H1 (cell line): ENCODE measurements around the gene TATDN2. TPM values are rescaled to one million over a fixed set of nuclear protein-coding genes. Genes with fewer than 3 reads are reported as not detected.
A peak's percentile ranks its signal among the peaks of the same experiment; 100 is the strongest.

Experiments used
- CTCF ChIA-PET: fragments of 300-600 bp; sonication (Branson Sonifier 250); formaldehyde crosslinking; loops from one replicate; lab custom pipeline; 2021; ENCODE audit not compliant: partially characterized antibody; lab: Charles Lee
- POLR2A ChIA-PET: fragments of 300-600 bp; sonication (Branson Sonifier 250); formaldehyde crosslinking; loops from one replicate; lab custom pipeline; 2021; ENCODE audit warnings: inconsistent platforms; ENCODE audit not compliant: partially characterized antibody; lab: Charles Lee
- DNase-seq, 2 experiments: peaks; one replicate each; pipeline versions ENCODE4 v3.0.0 to v3.0.0-alpha.2; 2010 to 2022; ENCODE audit warnings: low spot score in 2 of 2, low read depth in 1 of 2, mixed read lengths in 1 of 2
- FAIRE-seq: peaks from 2 replicates; lab custom pipeline; 2011; peaks lifted over from hg19 to GRCh38; lab: Jason Lieb, UNC
- H2AFZ ChIP-seq: 2 replicates; pipeline ENCODE4 v1.8.1; 2012; ENCODE audit warnings: low read length, inconsistent platforms
- H2AK5ac ChIP-seq: 2 replicates; pipeline ENCODE4 v1.6.1; 2013; ENCODE audit warnings: low read depth, low read length
- H2BK120ac ChIP-seq: replicated peaks from 2 replicates; pipeline ENCODE3; 2013; ENCODE audit warnings: low read depth, low read length, inconsistent platforms
- H2BK12ac ChIP-seq: 2 replicates; pipeline ENCODE4 v1.6.1; 2013; ENCODE audit warnings: low read depth, low read length
- H2BK15ac ChIP-seq: 2 replicates; pipeline ENCODE4 v1.6.1; 2013; ENCODE audit warnings: low read length
- H2BK20ac ChIP-seq: 2 replicates; pipeline ENCODE4 v1.6.1; 2013; ENCODE audit warnings: low read length
- H2BK5ac ChIP-seq: 2 replicates; pipeline ENCODE4 v1.6.1; 2013; ENCODE audit warnings: low read depth, low read length
- H3K14ac ChIP-seq: 2 replicates; pipeline ENCODE4 v1.6.1; 2013; ENCODE audit warnings: inconsistent platforms; ENCODE audit not compliant: insufficient read length
- H3K18ac ChIP-seq: 2 replicates; pipeline ENCODE4 v1.6.1; 2013; ENCODE audit warnings: low read length; ENCODE audit errors: extremely low read depth
- H3K23ac ChIP-seq: 2 replicates; pipeline ENCODE4 v1.6.1; 2013; ENCODE audit warnings: inconsistent platforms; ENCODE audit not compliant: insufficient read length
- H3K23me2 ChIP-seq: 2 replicates; pipeline ENCODE4 v1.6.1; 2013; ENCODE audit warnings: low read depth, low read length
- H3K27ac ChIP-seq: 2 replicates; pipeline ENCODE4 v1.6.1; 2011; ENCODE audit warnings: low read depth, low read length, inconsistent platforms
- H3K27me3 ChIP-seq, 4 experiments: replicated peaks in 1 of 4; 1 replicate in 1 of 4; 2 replicates in 3 of 4; pipeline versions ENCODE4 v1.6.1 to v1.8.1; 2011 to 2013; ENCODE audit warnings: low read length in 3 of 4, mild to moderate bottlenecking in 3 of 4, inconsistent platforms in 2 of 4, mixed read lengths in 2 of 4, moderate library complexity in 1 of 4; ENCODE audit not compliant: control insufficient read depth in 3 of 4, insufficient read depth in 3 of 4; ENCODE audit errors: extremely low read depth in 1 of 4
- H3K36me3 ChIP-seq, 4 experiments: 2 replicates each; pipeline versions ENCODE4 v1.6.1 to v1.8.1; 2011 to 2013; ENCODE audit warnings: mild to moderate bottlenecking in 4 of 4, low read length in 3 of 4, moderate library complexity in 2 of 4, control low read depth in 1 of 4, inconsistent platforms in 1 of 4; ENCODE audit not compliant: insufficient read depth in 4 of 4, control insufficient read depth in 2 of 4
- H3K4ac ChIP-seq: replicated peaks from 2 replicates; pipeline ENCODE3; 2013; ENCODE audit warnings: low read length, low read depth, mixed read lengths, inconsistent platforms; ENCODE audit not compliant: insufficient read length
- H3K4me1 ChIP-seq, 4 experiments: replicated peaks in 1 of 4; 1 replicate in 1 of 4; 2 replicates in 3 of 4; pipeline versions ENCODE4 v1.6.1 to v1.8.1; 2011 to 2013; ENCODE audit warnings: low read length in 3 of 4, inconsistent platforms in 2 of 4, mixed read lengths in 1 of 4; ENCODE audit not compliant: insufficient read depth in 4 of 4, control insufficient read depth in 3 of 4
- H3K4me2 ChIP-seq, 2 experiments: 2 replicates each; pipeline versions ENCODE4 v1.6.1 to v1.8.1; 2011 to 2013; ENCODE audit warnings: low read depth in 2 of 2, low read length in 2 of 2, control low read depth in 1 of 2, inconsistent platforms in 1 of 2, mild to moderate bottlenecking in 1 of 2; ENCODE audit not compliant: insufficient read depth in 1 of 2
- H3K4me3 ChIP-seq, 4 experiments: fragments of 200-600, 300-600 bp in 1 of 4; sonication (generic), shearing (Covaris generic), sonication (Bioruptor Twin) in 1 of 4; 2 replicates each; pipeline versions ENCODE4 v1.5.1 to v1.8.1; 2011 to 2016; ENCODE audit warnings: low read length in 4 of 4, low read depth in 3 of 4, control low read depth in 2 of 4, inconsistent platforms in 2 of 4, mild to moderate bottlenecking in 2 of 4, mixed read lengths in 1 of 4, moderate library complexity in 1 of 4; ENCODE audit not compliant: insufficient read depth in 2 of 4; ENCODE audit errors: extremely low read depth in 1 of 4
- H3K56ac ChIP-seq: replicated peaks from 2 replicates; pipeline ENCODE3; 2013; ENCODE audit warnings: low read depth, mild to moderate bottlenecking, mixed read lengths, low read length, inconsistent platforms; ENCODE audit not compliant: insufficient read length
- H3K79me1 ChIP-seq: 2 replicates; pipeline ENCODE4 v1.6.1; 2013; ENCODE audit warnings: low read depth, low read length, control low read depth
- H3K79me2 ChIP-seq, 2 experiments: 2 replicates each; pipeline versions ENCODE4 v1.6.1 to v1.8.1; 2012 to 2013; ENCODE audit warnings: low read length in 2 of 2, mild to moderate bottlenecking in 2 of 2, inconsistent platforms in 1 of 2; ENCODE audit not compliant: insufficient read depth in 2 of 2, control insufficient read depth in 1 of 2
- H3K9ac ChIP-seq, 4 experiments: replicated peaks in 1 of 4; 1 replicate in 1 of 4; 2 replicates in 3 of 4; pipeline versions ENCODE4 v1.6.1 to v1.8.1; 2011 to 2013; ENCODE audit warnings: low read depth in 3 of 4, low read length in 3 of 4, control low read depth in 2 of 4, mild to moderate bottlenecking in 2 of 4, moderate library complexity in 2 of 4, inconsistent platforms in 1 of 4; ENCODE audit errors: extremely low read depth in 1 of 4
- H3K9me3 ChIP-seq, 2 experiments: 2 replicates each; pipeline versions ENCODE4 v1.6.1 to v1.8.1; 2012 to 2013; ENCODE audit warnings: mild to moderate bottlenecking in 2 of 2, moderate library complexity in 2 of 2, control low read depth in 1 of 2, inconsistent platforms in 1 of 2, low read depth in 1 of 2, low read length in 1 of 2, mixed read lengths in 1 of 2; ENCODE audit not compliant: insufficient read depth in 2 of 2
- H4K20me1 ChIP-seq, 2 experiments: replicated peaks in 1 of 2; 2 replicates each; pipeline versions ENCODE3 to v1.8.1; 2011 to 2013; ENCODE audit warnings: inconsistent platforms in 2 of 2, low read length in 2 of 2, mild to moderate bottlenecking in 1 of 2; ENCODE audit not compliant: insufficient read depth in 2 of 2, control insufficient read depth in 1 of 2
- H4K5ac ChIP-seq: 2 replicates; pipeline ENCODE4 v1.6.1; 2013; ENCODE audit warnings: low read length, low read depth, mixed read lengths, inconsistent platforms; ENCODE audit not compliant: insufficient read length
- H4K8ac ChIP-seq: 2 replicates; pipeline ENCODE4 v1.8.0; 2013; ENCODE audit warnings: mild to moderate bottlenecking, moderate library complexity, low read length, inconsistent platforms; ENCODE audit not compliant: insufficient read depth; ENCODE audit errors: extremely low read depth
- H4K91ac ChIP-seq: replicated peaks from 2 replicates; pipeline ENCODE3; 2013; ENCODE audit warnings: low read length, mixed read lengths, inconsistent platforms; ENCODE audit not compliant: insufficient read length
- BCL11A ChIP-seq, 2 experiments: IDR thresholded peaks; one replicate each; pipeline ENCODE4 v1.6.1; 2011; ENCODE audit warnings: low read depth in 2 of 2, low read length in 2 of 2, mild to moderate bottlenecking in 2 of 2
- E2F6 ChIP-seq: IDR thresholded peaks from 2 replicates; pipeline ENCODE4 v1.6.1; 2012; ENCODE audit warnings: inconsistent platforms
- EZH2 ChIP-seq: fragments of 200-600 bp; sonication (generic); IDR thresholded peaks from 2 replicates; pipeline ENCODE4 v1.7.1; 2012; ENCODE audit warnings: low read depth, mild to moderate bottlenecking, moderate library complexity, low read length, inconsistent platforms; ENCODE audit not compliant: severe bottlenecking
- KDM5A ChIP-seq: fragments of 200-600 bp; IDR thresholded peaks from 2 replicates; pipeline ENCODE4 v1.7.1; 2012; ENCODE audit warnings: mild to moderate bottlenecking, low read length, inconsistent platforms, mixed read lengths
- RAD21 ChIP-seq, 2 experiments: IDR thresholded peaks in 1 of 2; conservative IDR thresholded peaks in 1 of 2; 2 replicates each; pipeline ENCODE4 v1.6.1; 2011; ENCODE audit warnings: low read depth in 2 of 2, low read length in 2 of 2, improper control_type of control experiment in 1 of 2, inconsistent platforms in 1 of 2, mild to moderate bottlenecking in 1 of 2, moderate library complexity in 1 of 2
- SP4 ChIP-seq: IDR thresholded peaks from 2 replicates; pipeline ENCODE4 v1.6.1; 2012; ENCODE audit warnings: low read length, inconsistent platforms
- WGBS, 2 experiments: shearing (Covaris generic) in 1 of 2; methylation state at CpG; one replicate each; pipeline versions ENCODE4 v1.1.6 to v1.1.7; 2013 to 2015; ENCODE audit warnings: low lambda C conversion rate in 2 of 2, mixed read lengths in 2 of 2, inconsistent platforms in 1 of 2, low coverage in 1 of 2, missing lambda C conversion rate in 1 of 2; ENCODE audit not compliant: insufficient replicate concordance in 2 of 2, insufficient coverage in 1 of 2, insufficient read length in 1 of 2; ENCODE audit errors: extremely low coverage in 1 of 2, missing lambda C conversion rate in 1 of 2; 5-methylcytosine and 5-hydroxymethylcytosine counted together
- polyA plus RNA-seq, 7 experiments: library from polyadenylated mRNA; depleted of rRNA in 3 of 7; stranded (reverse) in 5 of 7; unstranded in 2 of 7; fragments of >200 nt in 5 of 7; fragments of 200-250 nt in 2 of 7; gene quantifications; 1 replicate in 5 of 7; 2 replicates in 1 of 7; 4 replicates in 1 of 7; pipeline versions ENCODE4 v1.2.1 to v1.2.3, GENCODE V29; 2011 to 2013; ENCODE audit warnings: missing spikeins in 2 of 7, mixed read lengths in 2 of 7
- total RNA-seq: library from RNA; stranded (reverse); fragmentation: NEBNext Ultra II Directional; extraction: Animal tissue kit (Norgen Biotek cat#: 25700); gene quantifications from 2 replicates; pipeline ENCODE4 v1.2.1, GENCODE V29; 2021
- TF ChIP-seq, protein P1 (sequence below), 3 experiments: IDR thresholded peaks; 1 replicate in 2 of 3; 2 replicates in 1 of 3; pipeline versions ENCODE4 v1.5.1 to v1.6.1; 2011; ENCODE audit warnings: low read length in 3 of 3, mild to moderate bottlenecking in 3 of 3, inconsistent platforms in 2 of 3, low read depth in 1 of 3, moderate library complexity in 1 of 3; ENCODE audit not compliant: insufficient read depth in 1 of 3; ENCODE audit errors: control extremely low read depth in 1 of 3
- TF ChIP-seq, protein P2 (sequence below): IDR thresholded peaks from 2 replicates; pipeline ENCODE4 v1.6.1; 2012; ENCODE audit warnings: low read length, inconsistent platforms

The TATDN2 gene
- total and polyA plus RNA-seq, 2 of the 8 experiments (the other 6 are each of a cell fraction or from before 2014, with no cell fraction given), result 12.1 to 34.8 TPM

DNA sequence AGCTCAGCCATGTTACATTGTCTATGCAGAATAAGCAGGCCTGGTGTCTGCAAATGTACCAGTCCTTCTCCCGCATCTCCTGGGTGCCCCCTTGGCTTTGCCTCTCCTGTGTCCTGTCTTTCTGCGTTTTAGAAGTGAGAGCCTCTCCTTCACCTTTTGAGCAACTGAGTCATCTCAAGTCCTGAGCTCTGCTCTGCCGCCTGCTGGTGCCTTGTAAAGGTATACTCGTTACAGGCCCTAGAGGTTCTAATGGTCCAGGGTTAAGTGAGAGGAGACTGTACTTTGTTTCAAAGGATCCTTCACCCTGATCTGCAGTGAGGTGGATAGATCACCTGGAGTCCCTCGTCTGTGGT lies 31.9 kb downstream of the TATDN2 start:
- H2BK120ac ChIP-seq, result no peak overlapping the region
- no peak overlapping the region for H3K18ac ChIP-seq
- no peak overlapping the region for H3K27ac ChIP-seq
- H2AFZ ChIP-seq, result no peak overlapping the region
- no peak overlapping the region; the same call in 1 of the 2 replicates for H4K8ac ChIP-seq
- H3K23me2 ChIP-seq, result no peaks in the 10 kb centered on the region
- H3K79me2 ChIP-seq, result peaks cover 0 to 2% of the 10 kb centered on the region in 2 experiments; a peak in 1 of 4 replicates
- H3K14ac ChIP-seq, result no peak overlapping the region
- H2BK15ac ChIP-seq, result no peak overlapping the region
- H3K4me2 ChIP-seq, result no peak overlapping the region
- WGBS, 2 experiments, result 78% methylated on average over 5 of the region's 5 CpGs; no CpG with 5 or more reads in 1 of the 2 experiments
- H3K9ac ChIP-seq, result no peak overlapping the region
- no peak overlapping the region for H3K56ac ChIP-seq
- H3K9me3 ChIP-seq, result no peaks in the 10 kb centered on the region
- no peak overlapping the region for H4K5ac ChIP-seq
- peaks cover 3% of the 10 kb centered on the region; the same call in 1 of the 2 replicates for H3K79me1 ChIP-seq
- no peak overlapping the region for H2AK5ac ChIP-seq
- peaks cover 0 to 32% (median 21%) of the 10 kb centered on the region in 4 experiments for H3K36me3 ChIP-seq
- H4K91ac ChIP-seq, result no peak overlapping the region
- FAIRE-seq (no peak), DNase-seq (no peak)
- H3K4me1 ChIP-seq, result no peaks in the 10 kb centered on the region
- CTCF ChIA-PET, result interaction anchor here (0.6 to 2.1 kb wide), 11 partner anchors 9 to 581 kb away, joined by 3 to 7 read pairs (median 4); partner anchors contain the start of gene TATDN2
- no peak overlapping the region for H3K4ac ChIP-seq
- no peak overlapping the region for H2BK12ac ChIP-seq
- no peaks in the 10 kb centered on the region for H3K27me3 ChIP-seq
- POLR2A ChIA-PET, result interaction anchor here (0.5 to 1.4 kb wide), 3 partner anchors 10 to 226 kb away, joined by 3 read pairs; partner anchors contain the start of gene TATDN2
- H2BK20ac ChIP-seq, result no peak overlapping the region
- H3K23ac ChIP-seq, result no peak overlapping the region
- H2BK5ac ChIP-seq, result no peak overlapping the region
- H4K20me1 ChIP-seq, result peaks cover 0 to 10% of the 10 kb centered on the region in 2 experiments
- no peak overlapping the region for H3K4me3 ChIP-seq
- peak; percentile 25 to 48; a peak in 3 of 4 replicates for TF ChIP-seq RAD21 (IDR thresholded peaks at IDR 0.05 in 1 of 2, conservative IDR thresholded peaks at IDR 0.05 in 1 of 2; ENCODE audit: low read depth in 2 of 2, low read length in 2 of 2)
- no peak for TF ChIP-seq BCL11A (IDR thresholded peaks at IDR 0.05; ENCODE audit: low read depth in 2 of 2, low read length in 2 of 2)
- TF ChIP-seq, protein P1, sequence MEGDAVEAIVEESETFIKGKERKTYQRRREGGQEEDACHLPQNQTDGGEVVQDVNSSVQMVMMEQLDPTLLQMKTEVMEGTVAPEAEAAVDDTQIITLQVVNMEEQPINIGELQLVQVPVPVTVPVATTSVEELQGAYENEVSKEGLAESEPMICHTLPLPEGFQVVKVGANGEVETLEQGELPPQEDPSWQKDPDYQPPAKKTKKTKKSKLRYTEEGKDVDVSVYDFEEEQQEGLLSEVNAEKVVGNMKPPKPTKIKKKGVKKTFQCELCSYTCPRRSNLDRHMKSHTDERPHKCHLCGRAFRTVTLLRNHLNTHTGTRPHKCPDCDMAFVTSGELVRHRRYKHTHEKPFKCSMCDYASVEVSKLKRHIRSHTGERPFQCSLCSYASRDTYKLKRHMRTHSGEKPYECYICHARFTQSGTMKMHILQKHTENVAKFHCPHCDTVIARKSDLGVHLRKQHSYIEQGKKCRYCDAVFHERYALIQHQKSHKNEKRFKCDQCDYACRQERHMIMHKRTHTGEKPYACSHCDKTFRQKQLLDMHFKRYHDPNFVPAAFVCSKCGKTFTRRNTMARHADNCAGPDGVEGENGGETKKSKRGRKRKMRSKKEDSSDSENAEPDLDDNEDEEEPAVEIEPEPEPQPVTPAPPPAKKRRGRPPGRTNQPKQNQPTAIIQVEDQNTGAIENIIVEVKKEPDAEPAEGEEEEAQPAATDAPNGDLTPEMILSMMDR (IDR thresholded peaks at IDR 0.05; ENCODE audit: control extremely low read depth in 1 of 3, insufficient read depth in 1 of 3, low read depth in 1 of 3, low read length in 3 of 3), result peak; percentile 7 to 47 (median 47)
- TF ChIP-seq EZH2, result no peak
- no peak for TF ChIP-seq SP4
- no peak for TF ChIP-seq KDM5A
- TF ChIP-seq E2F6, result no peak
- TF ChIP-seq, protein P2, sequence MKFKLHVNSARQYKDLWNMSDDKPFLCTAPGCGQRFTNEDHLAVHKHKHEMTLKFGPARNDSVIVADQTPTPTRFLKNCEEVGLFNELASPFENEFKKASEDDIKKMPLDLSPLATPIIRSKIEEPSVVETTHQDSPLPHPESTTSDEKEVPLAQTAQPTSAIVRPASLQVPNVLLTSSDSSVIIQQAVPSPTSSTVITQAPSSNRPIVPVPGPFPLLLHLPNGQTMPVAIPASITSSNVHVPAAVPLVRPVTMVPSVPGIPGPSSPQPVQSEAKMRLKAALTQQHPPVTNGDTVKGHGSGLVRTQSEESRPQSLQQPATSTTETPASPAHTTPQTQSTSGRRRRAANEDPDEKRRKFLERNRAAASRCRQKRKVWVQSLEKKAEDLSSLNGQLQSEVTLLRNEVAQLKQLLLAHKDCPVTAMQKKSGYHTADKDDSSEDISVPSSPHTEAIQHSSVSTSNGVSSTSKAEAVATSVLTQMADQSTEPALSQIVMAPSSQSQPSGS, result no peak
